OCI-LY3 (cell line): Measurements from ENCODE around the gene SDK2.

Experiments used
- CTCF ChIP-seq: fragments of 200-600, 300-600 bp; sonication (generic); IDR thresholded peaks from 2 replicates; pipeline ENCODE4 v1.5.1; 2014; ENCODE audit warnings: antibody characterized with exemption, low read length, low read depth
- EZH2phosphoT487 ChIP-seq: fragments of 200-600 bp; shearing (Covaris generic); IDR thresholded peaks from 2 replicates; pipeline ENCODE4 v1.6.1; 2018; ENCODE audit warnings: antibody characterized with exemption, mixed run types, low read depth

GRCh38 chr17:73508931-73509605 is 135.2 kb downstream of the SDK2 start:
- TF ChIP-seq CTCF (no peak), EZH2phosphoT487 (no peak)
